ENCODE measurements around the gene PIP5K1C. TPM values are rescaled to one million over a fixed set of nuclear protein-coding genes. Genes with fewer than 3 reads are reported as not detected.

The PIP5K1C gene
- total RNA-seq, 2 donors from 2014 or later, result 16.6 to 30.7 TPM

DNA sequence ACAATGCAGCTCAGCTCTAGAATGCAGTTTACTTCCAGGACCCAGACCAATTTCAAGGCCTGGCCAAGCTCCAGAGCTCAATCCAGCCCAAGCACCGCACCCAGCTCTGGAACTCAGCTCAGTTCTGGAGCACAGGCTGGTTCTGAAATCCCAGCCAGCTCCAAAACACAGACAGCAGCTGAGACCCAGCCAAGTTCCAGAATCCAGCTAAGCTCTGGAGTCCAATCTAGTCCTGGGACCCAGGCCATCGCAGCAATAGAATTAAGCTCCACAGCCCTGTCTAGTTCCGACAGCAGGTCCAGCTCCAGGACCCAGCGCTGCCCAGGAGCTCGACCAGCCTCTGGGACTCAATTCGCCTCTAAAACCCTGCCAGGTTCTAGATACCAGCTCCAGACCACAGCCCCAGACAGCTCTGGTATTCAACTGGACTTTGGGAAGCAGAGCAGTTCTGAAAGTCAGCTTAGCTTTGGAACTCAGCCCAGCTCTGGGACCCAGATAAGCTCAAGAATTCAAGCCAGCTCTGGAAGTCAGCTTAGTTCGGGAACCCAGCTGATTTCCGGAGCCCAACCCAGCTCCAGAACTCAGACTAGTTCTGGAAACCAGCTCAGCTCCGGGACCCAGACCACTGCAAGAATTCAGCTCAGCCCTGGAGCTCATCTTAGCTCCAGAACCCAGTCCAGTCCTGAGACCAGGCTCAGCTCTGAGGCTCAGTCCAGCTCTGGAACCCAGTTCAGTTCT lies 108.2 kb downstream of the PIP5K1C start:
- no peak for TF ChIP-seq POLR2A (IDR thresholded peaks at IDR 0.05)
- TF ChIP-seq CTCF (IDR thresholded peaks at IDR 0.05), result no peak
- intact Hi-C loops (cut with DNase I), result no loop called here
- Histone ChIP-seq H3K27me3 (no peaks in the 10 kb centered on the region), H3K4me1 (peaks cover 10% of the 10 kb centered on the region), H3K27ac (no peak overlapping the region), H3K36me3 (replicated peaks in 1 of 2; ENCODE audit: insufficient read depth in 1 of 2, low read depth in 2 of 2) (no peaks in the 10 kb centered on the region), H3K4me3 (no peak overlapping the region), H3K9me3 (no peaks in the 10 kb centered on the region)
- 20 to 64% methylated on average over 1 to 9 of the region's 9 CpGs for WGBS, 2 donors
- peak; percentile 27 for ATAC-seq
- DNase-seq, result peak in 2 of 4 donors; percentile 45 to 62

DNA sequence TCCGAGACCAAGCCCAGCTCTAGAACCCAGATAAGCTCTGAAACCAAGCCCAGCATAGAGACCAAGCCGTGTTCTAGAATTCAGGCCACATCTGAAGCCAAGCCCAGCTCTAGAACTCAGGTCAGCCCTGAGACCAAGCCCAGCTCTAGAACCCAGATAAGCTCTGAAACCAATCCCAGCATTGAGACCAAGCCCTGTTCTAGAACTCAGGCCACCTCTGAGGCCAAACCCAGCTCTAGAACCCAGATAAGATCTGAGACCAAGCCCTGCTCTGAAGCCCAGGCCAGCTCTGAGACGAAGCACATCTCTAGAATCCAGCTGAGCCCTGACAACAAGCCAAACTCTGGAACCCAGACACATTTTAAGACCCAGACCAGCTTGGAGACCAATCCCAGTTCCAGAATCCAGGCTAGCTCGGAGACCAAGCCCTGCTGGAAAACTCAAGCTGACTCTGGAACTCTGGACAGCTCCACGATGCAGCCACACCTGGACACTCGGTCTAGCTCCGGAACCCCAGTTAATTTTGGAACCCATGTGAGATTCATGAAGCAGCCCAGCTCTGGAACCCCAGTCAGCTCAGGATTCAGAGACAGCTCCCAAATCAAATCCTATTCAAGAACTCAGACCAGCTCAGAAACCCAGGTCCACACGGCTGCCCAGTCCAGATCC lies 109.1 kb downstream of the PIP5K1C start:
- peaks cover 0 to 3% of the 10 kb centered on the region in 2 donors for H3K27me3 ChIP-seq
- DNase-seq, result no peak
- no peak overlapping the region for H3K27ac ChIP-seq
- H3K9me3 ChIP-seq, result no peaks in the 10 kb centered on the region
- ATAC-seq, result no peak
- no peak overlapping the region for H3K4me3 ChIP-seq
- TF ChIP-seq CTCF (IDR thresholded peaks at IDR 0.05) (no peak), POLR2A (IDR thresholded peaks at IDR 0.05) (no peak)
- H3K36me3 ChIP-seq (replicated peaks in 1 of 2; ENCODE audit: insufficient read depth in 1 of 2, low read depth in 2 of 2), result no peaks in the 10 kb centered on the region
- intact Hi-C loops (cut with DNase I), result no loop called here
- H3K4me1 ChIP-seq, result peaks cover 16% of the 10 kb centered on the region
- WGBS, 2 donors, result 96 to 100% methylated on average over 1 to 8 of the region's 8 CpGs

DNA sequence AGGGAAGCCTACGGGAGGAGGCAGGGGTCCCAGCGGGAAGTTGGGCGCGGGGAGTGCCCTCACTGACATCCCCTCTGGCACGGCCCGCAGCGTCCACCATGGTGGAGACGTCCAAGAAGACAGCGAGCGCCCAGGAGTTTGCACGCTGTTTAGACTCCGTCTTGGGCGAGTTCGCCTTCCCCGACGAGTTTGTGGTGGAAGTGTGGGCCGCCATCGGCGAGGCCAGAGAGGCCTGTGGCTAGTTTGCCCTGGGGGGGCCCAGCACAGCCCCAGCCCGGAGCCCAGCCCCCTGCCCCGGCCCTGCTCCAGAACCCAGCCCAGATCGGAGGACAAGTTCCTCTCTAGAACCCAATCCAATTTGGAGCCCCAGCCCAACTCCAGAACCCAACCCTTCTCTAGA lies 110.3 kb downstream of the PIP5K1C start:
- intact Hi-C loops (cut with DNase I), result no loop called here
- H3K9me3 ChIP-seq, result no peaks in the 10 kb centered on the region

GRCh38 chr19:3589439-3589838 lies 110.8 kb downstream of the PIP5K1C start:
- DNase-seq, result no peak
- WGBS, 2 donors, result 68% methylated on average over 8 to 10 of the region's 11 CpGs
- Histone ChIP-seq H3K4me3 (no peak overlapping the region), H3K27me3 (peaks cover 0 to 12% of the 10 kb centered on the region in 2 donors), H3K9me3 (no peaks in the 10 kb centered on the region), H3K4me1 (peaks cover 25% of the 10 kb centered on the region), H3K27ac (no peak overlapping the region), H3K36me3 (replicated peaks in 1 of 2; ENCODE audit: insufficient read depth in 1 of 2, low read depth in 2 of 2) (no peaks in the 10 kb centered on the region)
- ATAC-seq, result no peak
- TF ChIP-seq POLR2A (IDR thresholded peaks at IDR 0.05), result no peak
- TF ChIP-seq CTCF (IDR thresholded peaks at IDR 0.05), result no peak
- intact Hi-C loops (cut with DNase I), result no loop called here

More for the DNA sequence above, 110.3 kb downstream of the PIP5K1C start:
- no peaks in the 10 kb centered on the region for H3K36me3 ChIP-seq (replicated peaks in 1 of 2; ENCODE audit: insufficient read depth in 1 of 2, low read depth in 2 of 2)
- no peak overlapping the region for H3K27ac ChIP-seq
- no peak overlapping the region for H3K4me3 ChIP-seq
- peaks cover 25% of the 10 kb centered on the region for H3K4me1 ChIP-seq
- TF ChIP-seq POLR2A (IDR thresholded peaks at IDR 0.05) (no peak), CTCF (IDR thresholded peaks at IDR 0.05) (no peak)
- peaks cover 0 to 12% of the 10 kb centered on the region in 2 donors for H3K27me3 ChIP-seq
- DNase-seq, result no peak
- no peak for ATAC-seq
- 84 to 85% methylated on average over 8 to 22 of the region's 22 CpGs for WGBS, 2 donors

Data from body of pancreas (tissue), 4 donors.